Upper lobe of right lung (tissue), 1 donor: Measurements from ENCODE around the gene LGMN. TPM values are rescaled to one million over a fixed set of nuclear protein-coding genes. Genes with fewer than 3 reads are reported as not detected.
A peak's percentile ranks its signal among the peaks of the same experiment; 100 is the strongest.

Experiments
- ATAC-seq: fragments of 200-7000 bp; cut with Tn5 transposase; one replicate; pipeline ENCODE4 v1.9.1; 2020; ENCODE audit warnings: mild to moderate bottlenecking, moderate library complexity
- DNase-seq: peaks from one replicate; pipeline ENCODE4 v3.0.0-alpha.2; 2020
- H3K27ac ChIP-seq: fragments of 200-600 bp; one replicate; pipeline ENCODE4 v1.8.0; 2022
- H3K27me3 ChIP-seq: fragments of 200-600 bp; one replicate; pipeline ENCODE4 v1.8.0; 2022; ENCODE audit warnings: mild to moderate bottlenecking
- H3K36me3 ChIP-seq: fragments of 200-600 bp; one replicate; pipeline ENCODE4 v1.8.0; 2022
- H3K4me1 ChIP-seq: fragments of 200-600 bp; one replicate; pipeline ENCODE4 v1.8.0; 2022
- H3K4me3 ChIP-seq: fragments of 200-600 bp; one replicate; pipeline ENCODE4 v1.8.0; 2022; ENCODE audit warnings: mild to moderate bottlenecking
- H3K9me3 ChIP-seq: fragments of 200-600 bp; one replicate; pipeline ENCODE4 v1.8.0; 2022
- CTCF ChIP-seq: fragments of 200-600 bp; IDR thresholded peaks from one replicate; pipeline ENCODE4 v1.8.0; 2022; ENCODE audit warnings: antibody characterized with exemption
- intact Hi-C: fragments of 100-400 bp; cut with DNase I; formaldehyde crosslinking; loops from one replicate; pipeline ENCODE4 v1.11.0; 2022
- total RNA-seq: library from RNA; stranded (reverse); fragmentation: NEBNext Ultra II Directional; extraction: Animal tissue kit (Norgen Biotek cat#: 25700); gene quantifications from one replicate; pipeline ENCODE4 v1.2.1, GENCODE V29; 2021
- donor health status: DM: no; HTN: yes; CAD: no; lungs with severe emphysema.

LGMN gene
- total RNA-seq, 1 donor from 2014 or later, result 140 TPM

DNA sequence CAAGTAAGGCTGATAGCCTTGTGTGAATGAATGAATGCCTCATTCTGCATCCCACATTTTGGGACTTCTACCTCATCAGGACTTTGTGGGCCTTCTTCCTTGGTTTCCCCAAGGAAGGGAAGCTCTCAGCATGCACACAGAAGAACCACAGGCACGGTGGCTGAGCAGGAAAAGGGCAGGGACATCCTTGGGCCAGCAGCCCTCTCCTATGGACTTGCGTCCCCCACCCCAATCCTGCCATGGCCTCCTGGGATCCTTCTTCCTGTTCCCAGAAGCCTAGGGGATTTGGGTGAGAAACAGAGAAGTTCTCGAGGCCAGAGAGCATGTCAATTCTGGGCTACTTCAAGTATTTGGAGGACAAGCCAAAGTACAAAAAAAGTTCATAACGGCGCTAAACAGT is 69.7 kb downstream of the LGMN start:
- H3K27ac ChIP-seq, result no peak overlapping the region
- peaks cover 12% of the 10 kb centered on the region for H3K4me1 ChIP-seq
- DNase-seq (peak; percentile 15), ATAC-seq (no peak)
- H3K9me3 ChIP-seq, result no peaks in the 10 kb centered on the region
- intact Hi-C loops, result no loop called here
- no peak overlapping the region for H3K4me3 ChIP-seq
- peaks cover 35% of the 10 kb centered on the region for H3K36me3 ChIP-seq
- TF ChIP-seq CTCF, result no peak
- H3K27me3 ChIP-seq, result no peaks in the 10 kb centered on the region

- DNase-seq (peak; percentile 15), ATAC-seq (no peak)
- H3K27ac ChIP-seq, result no peak overlapping the region
- peaks cover 12% of the 10 kb centered on the region for H3K4me1 ChIP-seq
- no peaks in the 10 kb centered on the region for H3K9me3 ChIP-seq
- no peak overlapping the region for H3K4me3 ChIP-seq
- H3K36me3 ChIP-seq, result peaks cover 33% of the 10 kb centered on the region
- no peaks in the 10 kb centered on the region for H3K27me3 ChIP-seq
- intact Hi-C loops, result no loop called here
- no peak for TF ChIP-seq CTCF
These were observed 70.5 kb downstream of the LGMN start for GRCh38 chr14:92677955-92678354.

GRCh38 chr14:92677087-92677668 is 71.2 kb downstream of the LGMN start:
- ATAC-seq, result peak; percentile 83
- TF ChIP-seq CTCF, result no peak

DNA sequence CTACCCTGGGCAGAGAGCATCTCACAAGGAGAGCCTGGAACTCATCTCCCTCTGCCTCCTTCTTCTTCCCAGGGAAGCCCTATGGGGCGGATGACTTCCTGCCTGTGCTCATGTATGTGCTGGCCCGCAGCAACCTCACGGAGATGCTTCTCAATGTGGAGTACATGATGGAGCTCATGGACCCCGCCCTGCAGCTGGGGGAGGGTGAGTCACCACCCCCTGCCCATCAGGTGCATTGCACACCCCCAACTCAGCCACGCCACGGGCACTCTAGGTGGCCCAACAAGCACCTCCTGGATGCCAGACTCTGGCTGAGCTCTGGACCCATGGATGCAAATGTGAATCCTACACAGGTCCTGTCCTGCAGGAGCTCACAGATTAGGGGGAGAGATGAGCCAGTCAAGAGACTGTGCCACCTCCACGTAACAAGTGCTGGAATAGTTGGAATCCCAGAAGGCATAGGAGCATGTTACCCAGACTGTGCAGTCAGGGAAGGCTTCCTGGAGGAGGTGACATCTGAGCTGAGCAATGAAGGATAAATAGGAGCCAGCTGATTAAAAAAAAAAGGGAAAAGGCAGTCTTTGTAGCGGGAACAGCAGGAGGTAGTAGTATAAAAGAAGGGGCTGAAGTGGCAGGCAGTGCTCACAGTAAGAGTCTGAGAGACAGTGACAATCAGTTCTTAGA is 71.9 kb downstream of the LGMN start:
- H3K27ac ChIP-seq, result no peak overlapping the region
- intact Hi-C loops, result no loop called here

More at GRCh38 chr14:92677087-92677668, 71.2 kb downstream of the LGMN start:
- H3K27ac ChIP-seq, result no peak overlapping the region
- H3K27me3 ChIP-seq, result no peaks in the 10 kb centered on the region
- H3K4me3 ChIP-seq, result no peak overlapping the region
- intact Hi-C loops, result no loop called here
- peaks cover 12% of the 10 kb centered on the region for H3K4me1 ChIP-seq
- H3K9me3 ChIP-seq, result no peaks in the 10 kb centered on the region
- DNase-seq, result peak; percentile 60
- peaks cover 33% of the 10 kb centered on the region for H3K36me3 ChIP-seq

DNA sequence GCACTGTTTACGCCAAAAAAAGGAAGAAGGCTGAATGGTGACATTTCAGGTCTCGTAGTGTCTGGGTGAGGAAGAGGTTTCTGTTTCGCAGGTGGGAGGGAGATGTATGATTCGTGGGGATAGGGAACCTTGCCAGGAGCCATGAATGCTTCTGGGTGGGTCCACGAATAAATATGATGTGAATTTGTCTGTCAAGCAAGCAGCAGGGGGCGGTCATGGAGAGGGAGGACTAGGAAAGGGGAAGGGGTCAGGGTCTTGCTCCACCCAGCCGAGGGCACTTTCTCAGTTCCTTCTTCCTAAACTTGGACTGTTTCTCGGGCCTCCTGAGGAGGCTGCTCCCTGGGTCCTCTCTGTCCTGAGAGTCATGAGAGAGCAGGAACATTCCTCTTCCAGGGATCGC is 72.5 kb downstream of the LGMN start:
- H3K27ac ChIP-seq, result no peak overlapping the region
- ATAC-seq, result peak; percentile 54

More for the DNA sequence above, 71.9 kb downstream of the LGMN start:
- no peak for ATAC-seq
- peak; percentile 52 for DNase-seq
- Histone ChIP-seq H3K4me3 (no peak overlapping the region), H3K9me3 (no peaks in the 10 kb centered on the region), H3K27me3 (no peaks in the 10 kb centered on the region), H3K4me1 (peaks cover 12% of the 10 kb centered on the region), H3K36me3 (peaks cover 33% of the 10 kb centered on the region)
- no peak for TF ChIP-seq CTCF

More for the DNA sequence above, 72.5 kb downstream of the LGMN start:
- Histone ChIP-seq H3K4me1 (peaks cover 7% of the 10 kb centered on the region), H3K27me3 (no peaks in the 10 kb centered on the region), H3K4me3 (no peak overlapping the region), H3K9me3 (no peaks in the 10 kb centered on the region), H3K36me3 (peaks cover 33% of the 10 kb centered on the region)
- TF ChIP-seq CTCF, result no peak
- DNase-seq, result peak; percentile 67
- intact Hi-C loops, result no loop called here
